SK-MEL-5 (cell line): ENCODE results near the gene GNAI1. TPM values are rescaled to one million over a fixed set of nuclear protein-coding genes. Genes with fewer than 3 reads are reported as not detected.

Source experiments
- DNase-seq: peaks from one replicate; pipeline ENCODE4 v3.0.0-alpha.2; 2016; ENCODE audit warnings: low read depth, low spot score
- in situ Hi-C: cut with HindIII; loops from 2 replicates; pipeline ENCODE4 v1.10.0; 2016; ENCODE audit warnings: low sequenced_read_pairs, high pct_unique_total_duplicates, low pct_unique_long_range_greater_than_20kb
- total RNA-seq: library from RNA; depleted of rRNA; stranded (reverse); fragments of >200 nt; shearing (Covaris generic); gene quantifications from 2 replicates; pipeline ENCODE4 v1.2.3, GENCODE V29; 2014

GNAI1 gene
- total RNA-seq, 1 experiment from 2014 or later = 54.9 TPM

DNA sequence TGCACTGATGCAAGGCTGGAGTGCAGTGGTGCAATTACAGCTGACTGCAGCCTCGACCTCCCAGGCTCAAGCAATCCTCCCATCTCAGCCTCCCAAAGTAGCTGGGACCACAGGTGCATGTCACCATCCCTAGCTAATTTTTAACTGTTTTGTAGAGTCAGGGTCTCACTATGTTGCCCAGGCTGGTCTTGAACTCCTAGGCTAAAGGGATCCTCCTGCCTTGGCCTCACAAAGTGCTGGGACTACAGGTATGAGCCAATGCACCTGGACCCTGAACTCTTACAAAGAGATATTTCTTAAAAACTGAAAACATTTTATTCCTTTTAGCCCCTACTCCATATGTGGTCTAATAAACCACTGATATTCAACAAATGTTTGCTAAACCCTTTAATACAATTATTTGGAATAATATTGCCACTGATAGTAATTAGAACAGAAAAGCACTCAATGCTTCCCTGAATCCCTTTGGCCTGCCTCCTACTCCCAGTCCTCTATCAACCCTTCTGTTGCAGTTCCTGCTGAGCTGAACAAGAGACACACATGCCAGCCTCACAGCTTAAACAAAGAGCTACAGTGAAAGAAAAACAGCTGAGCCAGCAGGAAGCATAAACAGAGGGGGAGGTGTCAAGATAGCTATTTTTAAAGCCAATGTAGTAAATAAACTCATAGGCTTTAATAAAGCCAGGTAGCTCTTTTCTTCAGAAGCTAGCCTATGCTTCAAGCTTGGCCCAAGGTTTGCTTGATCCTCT is 7.0 kb upstream of the GNAI1 start:
- peak; percentile 92 for DNase-seq
- in situ Hi-C loops = loop anchor here (25.0 kb wide), 1 partner anchor 535 kb away; no protein-coding TSS in a partner anchor

DNA sequence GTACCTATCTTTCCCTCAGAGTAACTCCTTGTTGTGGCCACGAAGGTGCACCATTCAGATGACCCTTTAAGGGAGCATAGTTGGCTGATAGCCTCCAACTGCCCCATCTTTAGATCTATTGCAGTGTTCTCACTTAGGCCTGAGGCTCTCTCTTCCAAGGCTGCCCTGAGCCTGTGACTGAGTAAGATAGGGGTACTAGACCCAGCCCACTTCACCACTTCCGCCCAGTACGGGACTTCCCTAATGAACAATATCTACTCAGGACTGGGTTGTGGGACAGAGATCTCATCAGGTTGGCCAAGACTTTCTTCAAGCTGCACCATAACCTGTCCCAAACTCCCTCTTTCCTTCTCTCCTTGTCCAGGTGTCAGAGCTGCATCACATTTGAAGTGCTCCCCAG is 5.7 kb upstream of the GNAI1 start:
- no peak for DNase-seq
- in situ Hi-C loops = loop anchor here (25.0 kb wide), 1 partner anchor 533 kb away; no protein-coding TSS in a partner anchor

GRCh38 chr7:80129785-80130184 is 4.8 kb upstream of the GNAI1 start:
- in situ Hi-C loops = loop anchor here (10.0 to 25.0 kb wide), 2 partner anchors 65 to 533 kb away; no protein-coding TSS in a partner anchor

DNA sequence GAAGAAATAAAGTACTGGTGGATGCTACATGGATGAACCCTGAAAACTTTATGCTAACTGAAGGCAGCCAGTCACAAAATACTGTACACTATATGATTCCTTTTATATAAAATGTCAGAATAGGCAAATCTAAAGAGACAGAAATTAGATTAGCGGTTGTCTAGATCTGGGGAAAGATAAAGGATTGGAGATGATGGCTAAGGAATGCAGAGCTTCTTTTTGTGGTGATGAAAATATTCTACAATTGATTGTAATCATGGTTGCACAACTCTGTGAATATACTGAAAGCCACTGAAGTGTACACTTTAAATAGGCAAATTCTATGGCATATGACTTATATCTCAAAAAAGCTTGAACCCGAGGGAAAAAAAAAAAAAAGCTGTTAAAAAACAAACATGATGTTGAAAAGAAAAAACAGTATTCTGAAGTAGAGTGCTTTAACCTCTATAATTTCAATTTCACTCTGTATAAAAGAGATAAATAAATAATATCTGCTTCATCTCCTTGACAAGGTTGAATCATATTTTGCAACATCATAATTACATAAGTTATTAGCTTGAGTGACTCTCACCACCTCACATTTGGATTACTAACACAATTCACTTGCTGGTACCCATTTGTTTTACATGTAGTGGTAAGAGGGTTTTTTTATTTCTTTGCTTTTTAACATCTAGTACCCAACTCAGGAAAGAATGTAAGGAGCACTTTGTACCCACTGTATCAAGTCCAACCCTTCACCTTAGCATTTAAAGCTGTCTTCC is 2.8 kb upstream of the GNAI1 start:
- DNase-seq = no peak
- in situ Hi-C loops = loop anchor here (10.0 to 25.0 kb wide), 2 partner anchors 63 to 530 kb away; no protein-coding TSS in a partner anchor

More at GRCh38 chr7:80129785-80130184, 4.8 kb upstream of the GNAI1 start:
- no peak for DNase-seq

- in situ Hi-C loops = loop anchor here (10.0 to 25.0 kb wide), 2 partner anchors 62 to 530 kb away; no protein-coding TSS in a partner anchor
- no peak for DNase-seq
These were observed 2.0 kb upstream of the GNAI1 start for GRCh38 chr7:80132594-80132993.

DNA sequence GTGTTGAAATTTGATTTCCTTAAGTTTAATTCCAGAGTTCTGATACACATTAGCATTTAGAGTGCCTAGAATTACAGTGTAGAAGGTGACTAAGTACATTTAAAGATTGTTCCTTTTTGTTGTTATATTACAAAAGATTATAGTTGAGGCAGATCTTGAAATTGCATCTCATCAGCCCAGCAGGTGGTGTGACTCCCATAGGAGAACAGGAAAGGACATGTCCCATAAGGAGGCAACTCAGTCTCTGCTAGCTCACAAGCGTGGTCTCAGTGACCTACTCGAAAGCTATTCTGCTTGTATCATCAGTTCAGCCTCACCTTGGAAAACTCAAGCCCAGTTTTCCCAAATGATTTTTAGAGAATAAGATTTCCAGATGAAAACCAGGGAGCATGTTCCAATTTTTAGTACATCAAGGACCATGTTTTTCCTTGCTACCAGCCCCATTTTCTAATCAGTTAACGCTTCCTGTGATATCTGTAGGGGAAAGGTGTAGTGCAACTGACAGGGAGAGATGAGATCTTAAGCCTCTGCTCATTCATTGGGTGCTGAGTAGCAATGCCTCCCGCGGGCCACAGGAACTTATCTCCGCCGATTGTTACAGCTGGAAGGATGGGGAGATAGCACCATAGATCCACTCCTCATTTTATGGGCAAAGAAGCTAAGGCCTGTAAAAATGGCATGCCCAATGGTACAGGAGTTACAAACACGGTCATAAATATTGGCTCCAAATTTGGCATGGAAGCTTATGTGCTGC is 1.1 kb upstream of the GNAI1 start:
- DNase-seq = peak; percentile 23
- in situ Hi-C loops = loop anchor here (10.0 to 25.0 kb wide), 2 partner anchors 61 to 529 kb away; no protein-coding TSS in a partner anchor

DNA sequence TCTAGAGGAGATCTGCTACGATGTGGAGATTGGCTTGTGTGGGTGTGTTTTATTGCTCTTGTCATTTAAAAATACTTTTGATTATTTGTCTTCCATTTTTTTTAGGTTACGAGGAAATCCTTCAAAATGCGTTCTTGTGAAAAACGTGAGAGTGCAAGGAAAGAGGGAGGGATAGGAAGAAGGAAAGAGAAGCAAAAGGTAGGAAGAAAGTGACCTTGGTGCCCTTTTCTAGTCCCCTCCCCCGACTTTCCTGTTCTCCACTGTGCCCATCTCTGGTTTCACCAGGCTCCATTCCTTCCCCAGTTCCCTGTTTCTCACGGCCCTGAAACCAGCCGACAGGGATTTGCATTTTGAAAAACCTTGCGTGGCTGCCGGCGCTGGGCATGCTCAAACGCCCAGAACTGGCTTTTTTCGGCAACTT is 506 bp upstream of the GNAI1 start:
- in situ Hi-C loops = loop anchor here (10.0 to 25.0 kb wide), 2 partner anchors 61 to 528 kb away; no protein-coding TSS in a partner anchor
- DNase-seq = no peak

DNA sequence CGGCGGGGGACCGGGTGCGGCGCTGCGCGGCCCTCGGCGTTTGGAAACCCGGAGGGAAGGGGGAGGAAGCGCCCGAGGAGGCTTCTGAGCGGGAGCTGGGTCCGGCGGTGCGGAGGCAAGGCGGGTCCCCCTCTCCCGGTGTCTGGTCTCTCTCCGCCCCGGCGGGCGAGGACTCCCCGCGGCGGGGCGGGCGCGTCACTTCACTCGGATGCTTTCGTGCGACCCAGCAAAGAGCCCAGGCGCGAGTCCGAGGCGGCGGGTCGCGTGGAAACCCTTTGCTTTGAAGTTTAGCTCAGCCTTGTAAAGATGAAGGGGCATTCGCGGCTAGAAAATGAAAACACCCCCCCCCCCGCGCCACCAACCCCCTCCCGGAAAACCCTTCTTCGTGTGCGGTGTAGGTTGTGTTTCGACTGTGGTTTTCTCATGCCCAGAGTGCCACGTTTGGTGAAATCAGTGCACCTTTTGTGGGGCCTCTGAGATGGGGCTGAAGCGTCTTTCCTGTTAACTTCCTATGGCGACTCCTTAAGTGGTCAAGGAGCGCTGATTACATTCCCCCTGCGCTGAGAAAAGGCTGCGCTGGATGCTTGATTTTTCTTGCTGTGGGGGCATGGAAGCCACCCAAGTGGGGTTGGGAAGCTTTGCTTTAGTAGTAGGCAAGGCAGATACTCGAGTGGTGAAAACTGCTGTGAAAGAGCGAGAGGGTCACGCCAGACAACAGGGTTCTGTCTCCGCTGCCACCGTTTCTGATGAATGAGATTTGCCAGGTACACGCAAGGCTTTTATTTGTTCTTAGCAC is 876 bp downstream of the GNAI1 start:
- DNase-seq = peak; percentile 40
- in situ Hi-C loops = loop anchor here (5.0 to 25.0 kb wide), 3 partner anchors 38 to 527 kb away; no protein-coding TSS in a partner anchor

DNA sequence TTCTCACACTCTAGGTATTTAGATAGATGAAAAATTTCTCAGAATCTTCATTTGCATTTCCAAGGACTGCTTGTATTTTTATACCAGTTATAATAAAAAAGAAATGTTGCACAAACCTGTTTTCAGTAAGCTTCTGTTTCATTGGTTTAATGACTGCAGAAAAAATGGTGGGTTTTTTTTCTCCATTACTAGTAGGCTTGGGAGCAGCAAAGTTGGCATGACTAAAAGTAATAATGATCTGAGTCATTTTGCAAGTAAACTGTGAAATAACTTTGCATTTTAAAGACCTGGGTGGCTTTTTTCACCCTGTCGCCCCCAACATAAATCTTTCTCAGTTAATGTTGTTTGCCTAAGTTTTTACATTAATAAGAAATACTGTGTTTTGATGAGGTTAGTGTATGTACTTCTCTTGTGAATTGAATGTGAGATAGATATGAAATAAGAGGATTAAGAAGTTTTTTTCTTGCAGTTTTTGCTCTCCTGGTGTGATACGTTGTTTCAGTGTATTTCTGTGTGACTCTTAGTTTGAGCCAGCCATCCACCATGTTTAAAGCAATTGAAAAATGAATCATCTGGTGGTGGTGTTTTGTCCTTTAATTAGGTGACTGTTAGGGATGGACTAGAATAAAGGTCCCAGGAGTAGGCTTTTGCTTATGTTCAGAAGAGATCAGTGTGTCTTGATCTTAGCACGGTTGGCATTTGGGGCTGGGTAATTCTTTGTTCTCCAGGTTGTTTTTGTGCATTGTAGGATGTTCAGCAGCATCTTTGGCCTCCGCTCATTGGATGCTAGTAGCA is 1.8 kb downstream of the GNAI1 start:
- peak; percentile 24 for DNase-seq
- in situ Hi-C loops = loop anchor here (5.0 to 25.0 kb wide), 3 partner anchors 39 to 526 kb away; no protein-coding TSS in a partner anchor

- in situ Hi-C loops = loop anchor here (5.0 to 25.0 kb wide), 3 partner anchors 40 to 525 kb away; no protein-coding TSS in a partner anchor
- no peak for DNase-seq
These were observed 2.8 kb downstream of the GNAI1 start for GRCh38 chr7:80137410-80137809.

- in situ Hi-C loops = loop anchor here (5.0 to 25.0 kb wide), 3 partner anchors 42 to 523 kb away; no protein-coding TSS in a partner anchor
- no peak for DNase-seq
These were observed 4.6 kb downstream of the GNAI1 start for GRCh38 chr7:80139236-80139635.

DNA sequence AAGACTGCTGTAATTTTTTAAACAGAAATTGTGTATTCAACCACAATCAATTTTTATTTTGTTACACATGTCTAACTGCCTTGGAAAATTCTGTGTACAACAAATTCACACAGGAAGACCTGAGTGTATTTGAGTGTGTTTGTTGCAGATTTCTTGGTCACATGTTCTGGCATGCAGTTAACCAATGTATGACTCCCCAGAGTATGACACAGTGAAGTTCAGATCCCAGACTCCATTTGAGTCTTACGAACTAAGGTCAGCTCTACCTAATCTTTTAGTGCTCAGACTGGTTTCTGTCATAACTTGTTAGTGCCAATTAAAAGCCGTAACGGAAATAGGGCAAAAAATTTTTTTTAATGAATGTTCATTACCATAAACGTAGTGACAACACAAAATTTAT is 5.8 kb downstream of the GNAI1 start:
- no peak for DNase-seq
- in situ Hi-C loops = loop anchor here (25.0 kb wide), 1 partner anchor 522 kb away; no protein-coding TSS in a partner anchor

DNA sequence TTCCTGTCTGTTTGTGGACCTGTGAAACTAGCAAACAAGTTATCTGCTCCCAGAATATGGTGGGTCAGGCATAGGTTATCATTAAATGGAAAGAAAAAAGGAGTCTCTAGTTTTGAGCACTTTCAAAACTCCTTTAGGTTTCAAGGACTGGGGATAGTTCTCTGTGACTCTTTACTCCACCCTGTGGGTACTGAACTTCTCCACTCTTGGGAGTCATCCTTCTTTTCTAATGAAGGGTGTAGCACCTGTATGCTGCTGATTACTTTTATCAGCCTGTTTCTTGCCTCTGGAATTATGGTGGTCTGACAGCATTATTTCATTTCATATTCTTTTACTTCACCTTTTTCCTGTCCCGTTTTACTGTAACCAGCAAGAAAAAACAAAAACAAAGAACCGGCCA is 6.7 kb downstream of the GNAI1 start:
- DNase-seq = no peak
- in situ Hi-C loops = loop anchor here (25.0 kb wide), 1 partner anchor 521 kb away; no protein-coding TSS in a partner anchor

- DNase-seq = no peak
- in situ Hi-C loops = loop anchor here (25.0 kb wide), 1 partner anchor 519 kb away; no protein-coding TSS in a partner anchor
These were observed 8.4 kb downstream of the GNAI1 start for GRCh38 chr7:80142853-80143580.

GRCh38 chr7:80145780-80146422 is 11.3 kb downstream of the GNAI1 start:
- in situ Hi-C loops = loop anchor here (25.0 kb wide), 1 partner anchor 516 kb away; no protein-coding TSS in a partner anchor
- peak; percentile 38 for DNase-seq
